ENCODE data around the gene HMGN3. TPM values are rescaled to one million over a fixed set of nuclear protein-coding genes. Genes with fewer than 3 reads are reported as not detected.

HMGN3 gene
- total RNA-seq, 4 donors from 2014 or later = 36.0 to 48.7 (median 39.7) TPM

DNA sequence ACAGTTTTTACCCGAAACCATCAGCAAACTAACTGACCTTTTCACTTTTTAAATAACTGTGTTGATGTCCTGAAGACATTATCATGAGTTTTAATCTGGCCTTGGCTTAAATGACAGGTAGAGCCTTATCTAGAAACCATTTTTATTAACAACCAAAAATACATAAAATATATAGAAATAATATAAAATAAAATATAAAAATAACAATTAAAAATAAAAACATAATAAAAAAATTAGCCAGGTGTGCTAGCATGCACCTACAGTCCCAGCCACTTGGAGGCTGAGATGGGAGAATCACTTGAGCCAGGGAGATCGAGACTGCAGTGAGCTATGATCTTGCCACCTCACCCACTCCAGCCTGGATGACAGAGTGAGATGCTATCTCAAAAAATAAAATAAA, 21.6 kb downstream of the HMGN3 start:
- TF ChIP-seq, protein P1, sequence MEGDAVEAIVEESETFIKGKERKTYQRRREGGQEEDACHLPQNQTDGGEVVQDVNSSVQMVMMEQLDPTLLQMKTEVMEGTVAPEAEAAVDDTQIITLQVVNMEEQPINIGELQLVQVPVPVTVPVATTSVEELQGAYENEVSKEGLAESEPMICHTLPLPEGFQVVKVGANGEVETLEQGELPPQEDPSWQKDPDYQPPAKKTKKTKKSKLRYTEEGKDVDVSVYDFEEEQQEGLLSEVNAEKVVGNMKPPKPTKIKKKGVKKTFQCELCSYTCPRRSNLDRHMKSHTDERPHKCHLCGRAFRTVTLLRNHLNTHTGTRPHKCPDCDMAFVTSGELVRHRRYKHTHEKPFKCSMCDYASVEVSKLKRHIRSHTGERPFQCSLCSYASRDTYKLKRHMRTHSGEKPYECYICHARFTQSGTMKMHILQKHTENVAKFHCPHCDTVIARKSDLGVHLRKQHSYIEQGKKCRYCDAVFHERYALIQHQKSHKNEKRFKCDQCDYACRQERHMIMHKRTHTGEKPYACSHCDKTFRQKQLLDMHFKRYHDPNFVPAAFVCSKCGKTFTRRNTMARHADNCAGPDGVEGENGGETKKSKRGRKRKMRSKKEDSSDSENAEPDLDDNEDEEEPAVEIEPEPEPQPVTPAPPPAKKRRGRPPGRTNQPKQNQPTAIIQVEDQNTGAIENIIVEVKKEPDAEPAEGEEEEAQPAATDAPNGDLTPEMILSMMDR (IDR thresholded peaks at IDR 0.05 in 4 of 5, conservative IDR thresholded peaks at IDR 0.05 in 1 of 5) = no peak
- no peak for TF ChIP-seq POLR2A (IDR thresholded peaks at IDR 0.05)
- ATAC-seq (no peak), DNase-seq (no peak)
- intact Hi-C loops (cut with DNase I; ENCODE audit: low total_unique reads) = no loop called here
- Histone ChIP-seq H3K4me1 (peaks cover 0 to 11% of the 10 kb centered on the region in 2 donors), H3K9me3 (no peaks in the 10 kb centered on the region), H3K27me3 (no peaks in the 10 kb centered on the region), H3K4me3 (no peak overlapping the region), H3K27ac (no peak overlapping the region), H3K36me3 (no peaks in the 10 kb centered on the region)
- in situ Hi-C loops (cut with MboI; ENCODE audit: low sequenced_read_pairs in 4 of 4) = no loop called here

DNA sequence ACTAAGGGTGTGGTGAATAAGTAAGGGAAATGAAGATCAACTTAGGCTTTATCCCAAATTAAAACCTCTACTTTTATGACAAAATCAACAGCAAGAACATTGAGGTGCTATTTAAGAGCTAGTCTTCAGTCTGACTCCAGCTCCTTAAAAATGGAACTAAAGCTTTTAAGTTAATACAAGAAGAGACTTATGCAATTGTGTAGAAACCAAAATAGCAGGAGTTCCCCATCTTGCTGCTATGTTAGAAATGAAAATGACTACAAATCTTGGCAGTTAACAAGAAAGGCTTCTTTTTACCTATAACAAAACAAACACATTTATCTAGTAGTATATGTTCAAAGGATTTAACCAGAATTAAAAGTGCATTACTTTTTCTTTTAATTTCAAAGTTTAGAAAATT, 25.7 kb downstream of the HMGN3 start:
- Histone ChIP-seq H3K27me3 (no peaks in the 10 kb centered on the region), H3K27ac (no peak overlapping the region), H3K36me3 (peaks cover 0 to 12% of the 10 kb centered on the region in 2 donors), H3K4me1 (no peaks in the 10 kb centered on the region), H3K9me3 (no peaks in the 10 kb centered on the region), H3K4me3 (no peak overlapping the region)
- ATAC-seq = no peak
- no peak for TF ChIP-seq POLR2A (IDR thresholded peaks at IDR 0.05)
- TF ChIP-seq, protein P1 (IDR thresholded peaks at IDR 0.05 in 4 of 5, conservative IDR thresholded peaks at IDR 0.05 in 1 of 5) = no peak
- in situ Hi-C loops (cut with MboI; ENCODE audit: low sequenced_read_pairs in 4 of 4) (no loop called here), intact Hi-C loops (cut with DNase I; ENCODE audit: low total_unique reads) (no loop called here)
- no peak for DNase-seq

DNA sequence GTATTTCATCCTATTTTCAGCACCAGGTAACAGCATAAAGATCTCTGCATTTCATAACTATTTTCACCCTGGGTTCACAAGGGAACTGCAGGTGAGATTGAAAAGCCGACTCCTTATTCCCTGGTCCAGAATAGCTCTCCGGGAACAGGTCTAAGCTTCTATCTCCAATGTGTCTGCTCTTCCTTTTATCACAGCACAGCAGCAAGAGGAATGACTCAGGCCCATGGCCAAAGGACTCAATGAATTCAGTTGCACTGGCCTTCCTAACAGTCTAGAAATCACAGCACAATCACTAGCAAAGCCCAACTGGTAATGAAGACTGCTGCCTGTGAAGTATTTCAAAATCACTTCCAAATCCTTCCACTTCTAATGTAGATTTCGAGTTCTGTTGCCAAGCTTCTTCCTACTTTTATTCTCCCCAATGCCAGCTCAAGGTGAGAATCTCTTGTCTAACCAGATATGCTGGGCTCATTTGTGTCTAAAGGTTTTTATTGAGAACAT, 30.7 kb downstream of the HMGN3 start:
- no peak for ATAC-seq
- intact Hi-C loops (cut with DNase I; ENCODE audit: low total_unique reads) = no loop called here
- TF ChIP-seq, protein P1 (IDR thresholded peaks at IDR 0.05 in 4 of 5, conservative IDR thresholded peaks at IDR 0.05 in 1 of 5) = no peak
- TF ChIP-seq POLR2A (IDR thresholded peaks at IDR 0.05) = no peak
- H3K27ac ChIP-seq = no peak overlapping the region
- no peaks in the 10 kb centered on the region for H3K4me1 ChIP-seq
- peaks cover 0 to 26% of the 10 kb centered on the region in 2 donors for H3K36me3 ChIP-seq
- DNase-seq = no peak
- H3K27me3 ChIP-seq = no peaks in the 10 kb centered on the region
- in situ Hi-C loops (cut with MboI; ENCODE audit: low sequenced_read_pairs in 4 of 4) = no loop called here
- no peak overlapping the region for H3K4me3 ChIP-seq
- no peaks in the 10 kb centered on the region for H3K9me3 ChIP-seq

DNA sequence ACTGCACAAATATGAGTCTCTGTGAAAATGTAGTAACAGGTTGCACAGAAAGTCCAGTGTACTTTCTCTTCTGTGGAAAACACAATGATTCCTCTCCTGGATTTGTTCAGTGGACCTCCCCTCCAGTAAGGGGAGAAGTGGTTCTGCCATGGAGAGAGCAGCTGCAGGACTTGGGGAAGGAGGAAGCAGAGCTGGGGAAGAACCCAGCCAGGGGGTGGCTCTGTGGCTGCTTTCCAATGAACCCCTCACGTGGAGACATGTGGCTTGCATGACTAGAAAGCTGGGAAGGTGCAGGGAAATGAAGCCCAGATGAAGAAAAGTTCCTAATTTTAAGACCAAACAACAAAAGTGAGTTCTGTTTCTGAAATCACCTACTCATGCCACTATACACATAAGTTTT, 31.9 kb downstream of the HMGN3 start:
- no peak for ATAC-seq

More for the DNA sequence above, 31.9 kb downstream of the HMGN3 start:
- peaks cover 0 to 26% of the 10 kb centered on the region in 2 donors for H3K36me3 ChIP-seq
- H3K27ac ChIP-seq = no peak overlapping the region
- no peak overlapping the region for H3K4me3 ChIP-seq
- in situ Hi-C loops (cut with MboI; ENCODE audit: low sequenced_read_pairs in 4 of 4) = no loop called here
- H3K9me3 ChIP-seq = no peaks in the 10 kb centered on the region
- intact Hi-C loops (cut with DNase I; ENCODE audit: low total_unique reads) = no loop called here
- no peaks in the 10 kb centered on the region for H3K4me1 ChIP-seq
- H3K27me3 ChIP-seq = no peaks in the 10 kb centered on the region
- DNase-seq = no peak
- TF ChIP-seq, protein P1 (IDR thresholded peaks at IDR 0.05 in 4 of 5, conservative IDR thresholded peaks at IDR 0.05 in 1 of 5) = no peak
- no peak for TF ChIP-seq POLR2A (IDR thresholded peaks at IDR 0.05)

All from gastrocnemius medialis (tissue), 4 donors.